HEK293T (cell line): ENCODE measurements around the gene SMG6.
"Not testable (repeated sequence)": the region's sequence is repeated elsewhere in the genome, so short reads cannot be mapped to it uniquely, and the experiment has no call there.

Experiments used
- CTCF ChIA-PET: fragments of 350-600 bp; formaldehyde crosslinking; extraction: SDS; loops from one replicate; lab custom pipeline; 2021; ENCODE audit warnings: antibody characterized with exemption, inconsistent platforms; lab: Yijun Ruan, JAX
- POLR2A ChIA-PET: fragments of 350-600 bp; formaldehyde crosslinking; extraction: SDS; loops from one replicate; lab custom pipeline; 2020; ENCODE audit warnings: antibody characterized with exemption, inconsistent platforms; lab: Yijun Ruan, JAX
- DNase-seq: peaks from one replicate; pipeline ENCODE4 v3.0.0; 2012; ENCODE audit warnings: mixed read lengths; ENCODE audit errors: extremely low spot score
- ARNT ChIP-seq: fragments of 450-650 bp; IDR thresholded peaks from 2 replicates; pipeline ENCODE4 v1.6.1; 2017; ENCODE audit warnings: mild to moderate bottlenecking
- BHLHE40 ChIP-seq: fragments of 450-650 bp; IDR thresholded peaks from 2 replicates; pipeline ENCODE4 v1.6.1; 2016; ENCODE audit warnings: mild to moderate bottlenecking, moderate library complexity, borderline replicate concordance
- CTBP1 ChIP-seq: fragments of 450-650 bp; IDR thresholded peaks from 2 replicates; pipeline ENCODE4 v1.6.1; 2016; ENCODE audit warnings: borderline replicate concordance
- ELF4 ChIP-seq: fragments of 450-650 bp; IDR thresholded peaks from 2 replicates; pipeline ENCODE4 v1.6.1; 2017; ENCODE audit warnings: antibody characterized with exemption
- FOXA1 ChIP-seq: fragments of 450-650 bp; IDR thresholded peaks from 2 replicates; pipeline ENCODE4 v1.6.1; 2016; ENCODE audit warnings: mild to moderate bottlenecking
- FOXK2 ChIP-seq: fragments of 450-650 bp; IDR thresholded peaks from 2 replicates; pipeline ENCODE4 v1.6.1; 2016; ENCODE audit warnings: mild to moderate bottlenecking
- FOXM1 ChIP-seq: fragments of 450-650 bp; IDR thresholded peaks from 2 replicates; pipeline ENCODE4 v1.6.1; 2017; ENCODE audit warnings: mild to moderate bottlenecking, borderline replicate concordance
- HDGF ChIP-seq: fragments of 450-650 bp; IDR thresholded peaks from 2 replicates; pipeline ENCODE4 v1.6.1; 2017; ENCODE audit warnings: antibody characterized with exemption, borderline replicate concordance
- L3MBTL2 ChIP-seq: fragments of 450-650 bp; conservative IDR thresholded peaks from 2 replicates; pipeline ENCODE4 v1.6.1; 2016; ENCODE audit warnings: mild to moderate bottlenecking
- LEF1 ChIP-seq: fragments of 450-650 bp; IDR thresholded peaks from 2 replicates; pipeline ENCODE4 v1.6.1; 2017; ENCODE audit warnings: mild to moderate bottlenecking, borderline replicate concordance
- NFRKB ChIP-seq: fragments of 450-650 bp; IDR thresholded peaks from 2 replicates; pipeline ENCODE4 v1.6.1; 2016; ENCODE audit warnings: mild to moderate bottlenecking, moderate library complexity
- SP1 ChIP-seq: fragments of 450-650 bp; IDR thresholded peaks from 2 replicates; pipeline ENCODE4 v1.6.1; 2017
- SUZ12 ChIP-seq: fragments of 450-650 bp; IDR thresholded peaks from 2 replicates; pipeline ENCODE4 v1.6.1; 2016; ENCODE audit warnings: mild to moderate bottlenecking
- TARDBP ChIP-seq: fragments of 450-650 bp; IDR thresholded peaks from 2 replicates; pipeline ENCODE4 v1.6.1; 2016
- ZNF384 ChIP-seq: fragments of 450-650 bp; IDR thresholded peaks from 2 replicates; pipeline ENCODE4 v1.6.1; 2016
- TF ChIP-seq, protein P1 (sequence below): fragments of 450-650 bp; IDR thresholded peaks from 2 replicates; pipeline ENCODE4 v1.6.1; 2016

SMG6 gene

DNA sequence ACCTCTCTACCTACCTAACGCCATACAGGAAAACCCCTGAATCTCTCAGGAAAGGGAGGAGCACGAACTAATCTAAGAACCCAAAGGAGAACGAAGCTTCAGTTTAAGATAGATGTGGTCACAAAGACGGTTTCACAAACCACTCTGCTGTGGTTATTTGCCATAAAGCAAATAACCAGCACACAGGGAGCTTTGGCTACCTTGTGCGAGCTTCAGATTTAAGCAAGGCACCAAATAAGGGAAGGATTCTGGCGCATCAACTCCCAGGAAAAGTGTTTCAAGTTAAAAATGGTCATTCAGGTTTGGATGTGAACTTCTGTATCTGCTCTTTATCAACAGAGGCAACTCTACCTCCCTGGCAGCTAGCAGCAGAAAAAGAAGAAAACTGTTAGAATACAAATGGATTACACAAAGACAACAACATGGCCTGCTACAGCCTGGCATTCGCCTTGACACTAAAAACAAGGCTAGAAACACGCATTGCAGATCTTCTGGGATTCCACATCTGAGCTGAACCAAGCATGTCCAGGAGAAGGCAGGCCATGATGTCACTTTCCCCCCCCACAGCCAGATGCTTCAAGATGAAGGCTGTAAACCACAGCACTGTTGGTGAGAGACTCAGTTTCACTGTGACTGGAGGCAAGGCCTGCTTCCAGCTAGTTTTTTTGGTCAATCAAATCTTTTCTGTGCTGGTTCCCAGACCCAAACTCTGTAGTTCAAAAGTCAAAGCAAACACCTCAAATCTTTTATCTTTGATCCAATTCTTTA is 43.6 kb downstream of the SMG6 start:
- CTCF ChIA-PET, result no interaction called here
- TF ChIP-seq SUZ12, result no peak
- no peak for DNase-seq
- POLR2A ChIA-PET, result no interaction called here

DNA sequence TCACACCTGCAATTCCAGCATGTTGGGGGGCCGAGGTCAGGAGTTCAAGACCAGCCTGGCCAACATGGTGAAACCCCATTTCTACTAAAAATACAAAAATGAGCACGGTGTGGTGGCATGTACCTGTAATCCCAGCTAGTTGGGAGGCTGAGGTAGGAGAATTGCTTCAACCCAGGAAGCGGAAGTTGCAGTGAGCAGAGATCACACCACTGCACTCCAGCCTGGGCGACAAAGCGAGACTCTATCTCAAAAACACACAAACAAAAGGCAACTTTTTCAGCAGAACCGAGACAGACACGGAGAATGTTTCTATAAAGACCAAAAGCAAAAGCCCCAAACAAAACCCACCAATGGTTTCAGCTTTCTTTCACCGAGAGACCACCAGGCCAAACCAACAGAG is 44.8 kb downstream of the SMG6 start:
- DNase-seq, CTCF ChIA-PET: not testable (repeated sequence)
- POLR2A ChIA-PET, result interaction anchor here (0.5 kb wide), 1 partner anchor 95 kb away, joined by 3 read pairs; no protein-coding TSS in a partner anchor

DNA sequence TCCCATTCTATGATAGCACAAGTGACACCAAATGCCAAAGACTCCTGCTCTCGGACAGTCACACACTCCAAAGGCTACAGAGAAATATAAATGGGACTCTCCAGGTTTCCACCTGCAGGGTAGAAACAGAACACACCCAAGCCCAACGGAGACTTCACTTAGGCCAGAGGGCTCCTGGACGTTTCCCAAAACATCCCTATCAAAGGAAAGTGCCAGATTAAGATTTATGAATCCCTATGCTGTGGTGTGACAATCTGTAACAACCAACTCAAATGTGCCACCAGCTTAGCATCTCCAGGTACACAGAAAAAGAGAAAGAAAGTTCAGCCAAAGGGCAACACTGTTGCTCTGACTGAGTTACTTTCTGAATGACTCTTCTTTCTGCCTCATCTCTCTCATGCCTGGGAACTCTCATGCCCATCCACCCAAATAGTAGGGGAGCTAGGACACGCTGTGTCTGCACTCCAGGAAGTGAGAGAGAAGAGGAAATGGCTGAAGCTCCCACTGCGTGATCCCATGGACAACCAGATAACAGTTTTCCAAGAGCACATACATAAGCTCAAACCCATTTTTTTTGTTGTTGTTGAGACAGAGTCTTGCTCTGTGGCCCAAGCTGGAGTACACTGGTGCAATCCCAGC is 49.7 kb downstream of the SMG6 start:
- ChIA-PET CTCF (no interaction called here), POLR2A (no interaction called here)
- DNase-seq, result no peak

DNA sequence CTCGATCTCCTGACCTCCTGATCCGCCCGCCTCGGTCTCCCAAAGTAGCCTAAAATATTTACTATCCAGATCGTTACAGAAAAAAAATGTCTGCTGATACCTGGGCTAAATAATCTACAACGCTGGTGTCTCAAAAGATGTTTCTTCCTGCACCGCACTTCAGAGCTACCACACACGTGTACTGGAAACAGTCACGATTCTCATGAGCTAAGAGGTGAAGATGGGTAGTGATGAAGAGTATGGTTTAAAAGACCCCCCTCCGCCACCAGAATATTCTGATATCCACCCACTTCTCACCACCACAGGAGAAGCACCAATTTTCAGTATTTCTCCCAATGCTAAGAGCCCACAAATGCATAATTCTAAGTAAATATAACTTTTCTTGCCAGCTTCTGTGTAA is 50.2 kb downstream of the SMG6 start:
- POLR2A ChIA-PET, result no interaction called here
- CTCF ChIA-PET, result no interaction called here

More for the DNA sequence above, 49.7 kb downstream of the SMG6 start:
- TF ChIP-seq LEF1, result no peak
- TF ChIP-seq FOXM1, result no peak
- TF ChIP-seq, protein P1, sequence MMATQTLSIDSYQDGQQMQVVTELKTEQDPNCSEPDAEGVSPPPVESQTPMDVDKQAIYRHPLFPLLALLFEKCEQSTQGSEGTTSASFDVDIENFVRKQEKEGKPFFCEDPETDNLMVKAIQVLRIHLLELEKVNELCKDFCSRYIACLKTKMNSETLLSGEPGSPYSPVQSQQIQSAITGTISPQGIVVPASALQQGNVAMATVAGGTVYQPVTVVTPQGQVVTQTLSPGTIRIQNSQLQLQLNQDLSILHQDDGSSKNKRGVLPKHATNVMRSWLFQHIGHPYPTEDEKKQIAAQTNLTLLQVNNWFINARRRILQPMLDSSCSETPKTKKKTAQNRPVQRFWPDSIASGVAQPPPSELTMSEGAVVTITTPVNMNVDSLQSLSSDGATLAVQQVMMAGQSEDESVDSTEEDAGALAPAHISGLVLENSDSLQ, result no peak
- TF ChIP-seq ELF4, result no peak
- no peak for TF ChIP-seq ZNF384
- TF ChIP-seq FOXA1, result no peak
- no peak for TF ChIP-seq SUZ12
- no peak for TF ChIP-seq ARNT
- TF ChIP-seq HDGF, result no peak
- no peak for TF ChIP-seq CTBP1
- TF ChIP-seq BHLHE40, result no peak
- no peak for TF ChIP-seq L3MBTL2
- TF ChIP-seq NFRKB, result no peak
- no peak for TF ChIP-seq FOXK2
- TF ChIP-seq TARDBP, result no peak

DNA sequence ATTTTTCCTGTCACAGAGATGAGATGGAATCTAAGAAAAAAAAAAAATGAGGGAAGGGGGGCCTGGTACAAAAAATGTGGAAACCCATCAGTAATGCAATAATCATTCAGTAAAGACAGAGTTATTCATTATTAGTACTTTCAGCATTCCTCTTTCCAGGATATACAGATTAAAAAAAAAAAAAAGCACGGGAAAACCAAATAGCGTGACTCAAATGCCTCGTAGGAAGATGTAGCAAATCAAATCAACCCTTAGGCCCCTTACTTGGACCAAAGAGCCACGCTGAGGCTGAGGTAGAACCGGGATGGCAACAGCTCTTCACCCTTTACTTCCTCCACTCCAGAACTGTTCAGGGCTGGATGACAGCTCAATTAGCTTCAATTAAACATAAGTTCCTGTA is 52.5 kb downstream of the SMG6 start:
- CTCF ChIA-PET, result no interaction called here
- no peak for TF ChIP-seq FOXA1
- no peak for TF ChIP-seq ARNT
- no peak for TF ChIP-seq NFRKB
- TF ChIP-seq SUZ12, result no peak
- TF ChIP-seq ELF4, result no peak
- no peak for TF ChIP-seq ZNF384
- TF ChIP-seq BHLHE40, result no peak
- no peak for TF ChIP-seq HDGF
- TF ChIP-seq CTBP1, result no peak
- TF ChIP-seq LEF1, result no peak
- TF ChIP-seq, protein P1, result no peak
- no peak for TF ChIP-seq TARDBP
- TF ChIP-seq FOXK2, result no peak
- TF ChIP-seq SP1, result no peak
- no peak for TF ChIP-seq FOXM1
- TF ChIP-seq L3MBTL2, result no peak
- POLR2A ChIA-PET, result no interaction called here
- no peak for DNase-seq

More for the DNA sequence above, 50.2 kb downstream of the SMG6 start:
- no peak for TF ChIP-seq FOXK2
- TF ChIP-seq SP1, result no peak
- no peak for TF ChIP-seq ARNT
- TF ChIP-seq FOXA1, result no peak
- TF ChIP-seq, protein P1, result no peak
- no peak for TF ChIP-seq ZNF384
- TF ChIP-seq BHLHE40, result no peak
- no peak for TF ChIP-seq ELF4
- TF ChIP-seq L3MBTL2, result no peak
- no peak for TF ChIP-seq CTBP1
- TF ChIP-seq NFRKB, result no peak
- TF ChIP-seq HDGF, result no peak
- no peak for TF ChIP-seq FOXM1
- no peak for DNase-seq

DNA sequence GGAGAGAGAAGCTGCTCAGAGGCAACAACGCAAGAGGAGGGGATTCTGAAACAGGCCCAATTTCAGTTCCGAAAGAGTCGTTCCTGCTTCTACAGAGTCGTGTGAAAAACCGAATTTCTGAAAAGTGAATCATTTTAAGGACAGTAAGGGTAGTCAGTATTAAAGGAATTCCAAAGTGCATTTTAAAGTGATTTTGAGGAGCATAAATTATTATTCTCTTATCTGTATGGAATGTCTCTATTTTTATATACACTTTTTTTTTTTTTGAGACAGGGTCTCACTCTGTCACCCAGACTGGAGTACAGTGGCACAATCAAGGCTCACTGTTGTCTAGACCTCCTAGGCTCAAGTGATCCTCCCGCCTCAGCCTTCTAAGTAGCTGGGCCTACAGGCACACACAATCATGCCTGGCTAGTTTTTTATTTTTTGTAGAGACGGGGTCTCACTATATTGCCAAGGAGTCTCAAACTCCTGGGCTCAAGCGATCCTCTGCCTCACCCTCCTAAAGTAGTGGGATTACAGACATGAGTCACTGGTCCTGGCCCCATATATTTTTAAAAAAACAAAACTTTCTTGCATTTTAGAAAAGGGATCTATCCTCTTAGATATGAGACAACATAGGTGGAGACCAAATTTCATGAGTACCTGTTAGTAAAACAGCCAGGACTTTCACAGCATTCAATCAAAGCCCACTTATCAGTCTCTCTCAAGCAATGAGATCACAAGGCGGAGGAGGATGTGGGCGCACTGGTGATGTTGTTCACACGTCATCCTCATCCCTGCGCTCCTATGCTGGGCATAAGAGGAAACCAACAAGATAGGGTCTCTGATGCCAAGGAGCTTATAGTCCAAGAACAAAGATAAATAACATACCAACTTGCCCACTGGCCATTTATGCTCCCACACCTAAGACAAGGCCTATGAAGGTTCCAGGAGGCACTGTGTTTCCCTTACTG is 53.2 kb downstream of the SMG6 start:
- POLR2A ChIA-PET, result no interaction called here
- no peak for DNase-seq
- CTCF ChIA-PET, result no interaction called here

More for the DNA sequence above, 53.2 kb downstream of the SMG6 start:
- TF ChIP-seq FOXK2 (no peak), ELF4 (no peak), L3MBTL2 (no peak), NFRKB (no peak), CTBP1 (no peak), TARDBP (no peak), SUZ12 (no peak), HDGF (no peak), SP1 (no peak), FOXA1 (no peak), LEF1 (no peak), ZNF384 (no peak), BHLHE40 (no peak), FOXM1 (no peak), ARNT (no peak)
- TF ChIP-seq, protein P1, result no peak
